Smooth muscle cell (in vitro differentiated cells): Measurements from ENCODE around the gene CDK15. TPM values are rescaled to one million over a fixed set of nuclear protein-coding genes. Genes with fewer than 3 reads are reported as not detected.

ENCODE experiments used
- DNase-seq: peaks from one replicate; lab custom pipeline; 2025; ENCODE audit not compliant: unreplicated experiment; lab: John Stamatoyannopoulos, UW
- H2AFZ ChIP-seq: fragments of 200-600 bp; sonication (generic); 2 replicates; pipeline ENCODE4 v1.6.0; 2016; ENCODE audit warnings: antibody characterized with exemption, low read depth, mild to moderate bottlenecking
- H3F3A ChIP-seq: fragments of 200-600 bp; sonication (generic); 2 replicates; pipeline ENCODE4 v1.6.0; 2017; ENCODE audit warnings: antibody characterized with exemption, low read depth
- H3K27ac ChIP-seq: fragments of 200-600 bp; sonication (generic); 2 replicates; pipeline ENCODE4 v1.5.1; 2016; ENCODE audit warnings: low read depth, mild to moderate bottlenecking
- H3K27me3 ChIP-seq: fragments of 200-600 bp; sonication (generic); 2 replicates; pipeline ENCODE4 v1.6.1; 2016; ENCODE audit warnings: low read depth, mild to moderate bottlenecking
- H3K36me3 ChIP-seq: fragments of 200-600 bp; sonication (generic); 2 replicates; pipeline ENCODE4 v1.5.1; 2016; ENCODE audit warnings: low read depth
- H3K4me1 ChIP-seq: fragments of 200-600 bp; sonication (generic); 2 replicates; pipeline ENCODE4 v1.5.1; 2016; ENCODE audit warnings: low read depth
- H3K4me2 ChIP-seq: fragments of 200-600 bp; sonication (generic); 2 replicates; pipeline ENCODE4 v1.6.0; 2016; ENCODE audit warnings: mild to moderate bottlenecking
- H3K4me3 ChIP-seq: fragments of 200-600 bp; sonication (generic); 2 replicates; pipeline ENCODE4 v1.5.1; 2016; ENCODE audit warnings: mild to moderate bottlenecking
- H3K79me2 ChIP-seq: fragments of 200-600 bp; sonication (generic); 2 replicates; pipeline ENCODE4 v1.6.0; 2016; ENCODE audit warnings: low read depth, mild to moderate bottlenecking
- H3K9ac ChIP-seq: fragments of 200-600 bp; sonication (generic); 2 replicates; pipeline ENCODE4 v1.6.0; 2016; ENCODE audit warnings: low read depth
- H3K9me3 ChIP-seq: fragments of 200-600 bp; sonication (generic); replicated peaks from 2 replicates; pipeline ENCODE4 v1.5.1; 2016; ENCODE audit warnings: low read depth
- H4K20me1 ChIP-seq: fragments of 200-600 bp; sonication (generic); 2 replicates; pipeline ENCODE4 v1.6.0; 2016; ENCODE audit warnings: low read depth
- CTCF ChIP-seq: fragments of 200-600 bp; sonication (generic); IDR thresholded peaks from 2 replicates; pipeline ENCODE4 v1.5.1; 2017; ENCODE audit warnings: borderline replicate concordance, mild to moderate bottlenecking, antibody characterized with exemption; ENCODE audit not compliant: insufficient read depth, poor library complexity, severe bottlenecking
- WGBS: methylation state at CpG from one replicate; pipeline ENCODE4 v1.1.7; 2016; ENCODE audit warnings: low lambda C conversion rate; 5-methylcytosine and 5-hydroxymethylcytosine counted together
- polyA plus RNA-seq: library from polyadenylated mRNA; unstranded; fragments of >200 nt; fragmentation: Nextera tagmentation; extraction: Ambion mirVana; gene quantifications from 2 replicates; pipeline ENCODE4 v1.2.1, GENCODE V29; 2016
- total RNA-seq: library from RNA; depleted of rRNA; stranded (reverse); fragments of >200 nt; gene quantifications from 2 replicates; pipeline ENCODE4 v1.2.3, GENCODE V29; 2014

The CDK15 gene
- total and polyA plus RNA-seq, 2 experiments from 2014 or later = 0.40 to 0.93 TPM

- Histone ChIP-seq H3K27ac (no peak overlapping the region), H3K9ac (no peak overlapping the region), H3F3A (no peaks in the 10 kb centered on the region), H3K4me1 (no peaks in the 10 kb centered on the region), H3K4me3 (no peak overlapping the region), H2AFZ (no peak overlapping the region), H3K4me2 (no peak overlapping the region), H3K27me3 (no peaks in the 10 kb centered on the region), H3K36me3 (no peaks in the 10 kb centered on the region), H3K9me3 (no peaks in the 10 kb centered on the region), H4K20me1 (no peaks in the 10 kb centered on the region), H3K79me2 (no peaks in the 10 kb centered on the region)
- no peak for DNase-seq
- TF ChIP-seq CTCF = no peak
- 70% methylated on average over 3 of the region's 3 CpGs for WGBS
Measured at GRCh38 chr2:201790291-201790690, 16.0 kb upstream of the CDK15 start.

- H3K36me3 ChIP-seq = no peaks in the 10 kb centered on the region
Measured at GRCh38 chr2:201790989-201791388, 15.3 kb upstream of the CDK15 start.

GRCh38 chr2:201793631-201794030 lies 12.7 kb upstream of the CDK15 start:
- Histone ChIP-seq H3K4me2 (no peak overlapping the region), H3K4me3 (no peak overlapping the region), H4K20me1 (no peaks in the 10 kb centered on the region), H3K36me3 (no peaks in the 10 kb centered on the region), H3K27me3 (no peaks in the 10 kb centered on the region), H3K9me3 (no peaks in the 10 kb centered on the region), H3K27ac (no peak overlapping the region), H3K79me2 (no peaks in the 10 kb centered on the region), H3K4me1 (no peaks in the 10 kb centered on the region), H3K9ac (no peak overlapping the region), H3F3A (peaks cover 6% of the 10 kb centered on the region), H2AFZ (no peak overlapping the region)
- TF ChIP-seq CTCF = no peak
- no peak for DNase-seq
- WGBS = 88% methylated on average over 1 of the region's 1 CpG

More at GRCh38 chr2:201790989-201791388, 15.3 kb upstream of the CDK15 start:
- no peaks in the 10 kb centered on the region for H3F3A ChIP-seq
- no peaks in the 10 kb centered on the region for H4K20me1 ChIP-seq
- no peak overlapping the region for H3K27ac ChIP-seq
- no peak for TF ChIP-seq CTCF
- no peak overlapping the region for H3K4me3 ChIP-seq
- H3K27me3 ChIP-seq = no peaks in the 10 kb centered on the region
- 84% methylated on average over 2 of the region's 2 CpGs for WGBS
- H3K79me2 ChIP-seq = no peaks in the 10 kb centered on the region
- H3K4me1 ChIP-seq = no peaks in the 10 kb centered on the region
- no peak for DNase-seq
- no peak overlapping the region for H2AFZ ChIP-seq
- H3K9ac ChIP-seq = no peak overlapping the region
- no peaks in the 10 kb centered on the region for H3K9me3 ChIP-seq
- no peak overlapping the region for H3K4me2 ChIP-seq

- H3K36me3 ChIP-seq = no peaks in the 10 kb centered on the region
- H3K79me2 ChIP-seq = no peaks in the 10 kb centered on the region
- H3K27ac ChIP-seq = no peak overlapping the region
- no peak for TF ChIP-seq CTCF
- no peaks in the 10 kb centered on the region for H3K9me3 ChIP-seq
- no peak overlapping the region for H3K4me3 ChIP-seq
- no peaks in the 10 kb centered on the region for H4K20me1 ChIP-seq
- no peak for DNase-seq
- no peak overlapping the region for H3K4me2 ChIP-seq
- H2AFZ ChIP-seq = no peak overlapping the region
- peaks cover 6% of the 10 kb centered on the region for H3F3A ChIP-seq
- 86% methylated on average over 6 of the region's 6 CpGs for WGBS
- no peak overlapping the region for H3K9ac ChIP-seq
- H3K27me3 ChIP-seq = no peaks in the 10 kb centered on the region
- no peaks in the 10 kb centered on the region for H3K4me1 ChIP-seq
Measured at GRCh38 chr2:201794294-201794693, 12.0 kb upstream of the CDK15 start.
